K562 (cell line): ENCODE measurements around the gene TNFRSF13B. TPM values are rescaled to one million over a fixed set of nuclear protein-coding genes. Genes with fewer than 3 reads are reported as not detected.

Experiments used
- ATAC-seq: fragments of 200-7000 bp; cut with Tn5 transposase; 3 replicates; pipeline ENCODE4 v1.9.1; 2020; ENCODE audit warnings: moderate library complexity
- BruUV-seq: library from RNA; stranded (reverse); fragments of 400-500 nt; replicated peaks from 2 replicates; lab custom pipeline; 2021; lab: Mats Ljungman, UMichigan
- CTCF ChIA-PET: fragments of 300-600 bp; formaldehyde crosslinking; extraction: SDS; loops from one replicate; lab custom pipeline; 2021; ENCODE audit warnings: low intra/inter-chr PET ratio; lab: Yijun Ruan, JAX
- POLR2A ChIA-PET: fragments of 300-600, 350-650 bp; sonication (Branson Sonifier 250); formaldehyde crosslinking; extraction: SDS; loops from one replicate; lab custom pipeline; 2021; ENCODE audit warnings: antibody characterized with exemption, inconsistent platforms; lab: Yijun Ruan, JAX
- DNase-seq, 4 experiments: peaks; one replicate each; pipeline versions ENCODE4 v3.0.0 to v3.0.0-alpha.2; 2011 to 2018; ENCODE audit warnings: low spot score in 3 of 4, mixed read lengths in 3 of 4; ENCODE audit errors: extremely low read depth in 1 of 4
- FAIRE-seq: peaks from 2 replicates; lab custom pipeline; 2011; peaks lifted over from hg19 to GRCh38; lab: Jason Lieb, UNC
- H2AFZ ChIP-seq: 2 replicates; pipeline ENCODE4 v1.6.0; 2011; ENCODE audit warnings: low read depth, low read length, control low read depth, inconsistent platforms
- H3K27ac ChIP-seq: fragments of 200-600 bp; 3 replicates; pipeline ENCODE4 v1.8.0; 2011; ENCODE audit warnings: low read depth, mild to moderate bottlenecking, control low read depth, inconsistent platforms, low read length, moderate library complexity, mixed read lengths; ENCODE audit errors: extremely low read depth
- H3K27me3 ChIP-seq, 2 experiments: fragments of 300-600 bp in 1 of 2; 2 replicates in 1 of 2; 3 replicates in 1 of 2; pipeline versions ENCODE4 v1.6.0 to v1.8.0; 2011; ENCODE audit warnings: inconsistent platforms in 2 of 2, low read length in 2 of 2, mild to moderate bottlenecking in 1 of 2, mixed read lengths in 1 of 2, moderate library complexity in 1 of 2; ENCODE audit not compliant: control insufficient read depth in 2 of 2, insufficient read depth in 2 of 2
- H3K36me3 ChIP-seq: fragments of 300-600 bp; 3 replicates; pipeline ENCODE4 v1.8.0; 2011; ENCODE audit warnings: mild to moderate bottlenecking, low read length, inconsistent platforms; ENCODE audit not compliant: control insufficient read depth, insufficient read depth
- H3K4me1 ChIP-seq, 2 experiments: fragments of 200-600 bp in 1 of 2; replicated peaks in 1 of 2; 2 replicates in 1 of 2; 3 replicates in 1 of 2; pipeline versions ENCODE4 v1.5.1 to v1.8.0; 2011; ENCODE audit warnings: inconsistent platforms in 2 of 2, low read length in 2 of 2, mild to moderate bottlenecking in 1 of 2, mixed read lengths in 1 of 2, moderate library complexity in 1 of 2; ENCODE audit not compliant: control insufficient read depth in 2 of 2, insufficient read depth in 2 of 2
- H3K4me2 ChIP-seq: 2 replicates; pipeline ENCODE4 v1.6.1; 2011; ENCODE audit warnings: low read length, control low read depth, inconsistent platforms, mixed read lengths; ENCODE audit not compliant: insufficient read depth
- H3K4me3 ChIP-seq: fragments of 200-600 bp; sonication (generic), shearing (Covaris generic); 2 replicates; pipeline ENCODE4 v1.5.1; 2016; ENCODE audit warnings: control low read depth, inconsistent platforms
- H3K79me2 ChIP-seq: fragments of 200-600 bp; 3 replicates; pipeline ENCODE4 v1.8.0; 2011; ENCODE audit warnings: low read length, inconsistent platforms; ENCODE audit not compliant: control insufficient read depth, insufficient read depth
- H3K9ac ChIP-seq, 2 experiments: 2 replicates each; pipeline versions ENCODE4 v1.6.0 to v1.6.1; 2011; ENCODE audit warnings: low read depth in 2 of 2, low read length in 2 of 2, control low read depth in 1 of 2, inconsistent platforms in 1 of 2, mild to moderate bottlenecking in 1 of 2, mixed read lengths in 1 of 2; ENCODE audit not compliant: insufficient read depth in 1 of 2
- H3K9me1 ChIP-seq: one replicate; pipeline ENCODE4 v1.6.0; 2011; ENCODE audit warnings: inconsistent platforms, mild to moderate bottlenecking, low read length, moderate library complexity; ENCODE audit not compliant: control insufficient read depth, insufficient read depth
- H3K9me3 ChIP-seq: replicated peaks from 2 replicates; pipeline ENCODE4 v1.5.1; 2011; ENCODE audit warnings: low read depth, low read length, inconsistent platforms; ENCODE audit not compliant: control insufficient read depth, insufficient read depth
- H4K20me1 ChIP-seq: replicated peaks from 2 replicates; pipeline ENCODE4 v1.6.1; 2011; ENCODE audit warnings: low read length, inconsistent platforms, mixed read lengths; ENCODE audit not compliant: control insufficient read depth, insufficient read depth
- ATF2 ChIP-seq: sonication (generic); formaldehyde crosslinking; IDR thresholded peaks from 2 replicates; pipeline ENCODE4 v1.8.1; 2022; ENCODE audit warnings: missing genetic modification reagents
- CLOCK ChIP-seq: fragments of 250-450 bp; sonication (Bioruptor Pico); IDR thresholded peaks from 2 replicates; pipeline ENCODE4 v1.4.0; 2020; ENCODE audit warnings: mild to moderate bottlenecking, moderate library complexity, borderline replicate concordance
- ETV5 ChIP-seq: sonication (generic); formaldehyde crosslinking; IDR thresholded peaks from 2 replicates; pipeline ENCODE4 v1.4.0; 2020; ENCODE audit warnings: low read depth, mild to moderate bottlenecking, missing genetic modification reagents
- FOXM1 ChIP-seq, 2 experiments: fragments of 450-650 bp in 1 of 2; sonication (generic) in 1 of 2; formaldehyde crosslinking in 1 of 2; IDR thresholded peaks; 2 replicates each; pipeline versions ENCODE4 v1.6.1 to v1.9.0; 2017 to 2022; ENCODE audit warnings: low read depth in 2 of 2, mild to moderate bottlenecking in 2 of 2, missing genetic modification reagents in 1 of 2, moderate library complexity in 1 of 2
- L3MBTL2 ChIP-seq: fragments of 450-650 bp; IDR thresholded peaks from 2 replicates; pipeline ENCODE4 v1.6.1; 2016; ENCODE audit warnings: mild to moderate bottlenecking, moderate library complexity
- MAZ ChIP-seq, 2 experiments: fragments of 450-650 bp in 1 of 2; sonication (generic) in 1 of 2; formaldehyde crosslinking; IDR thresholded peaks in 1 of 2; conservative IDR thresholded peaks in 1 of 2; 2 replicates each; pipeline versions ENCODE4 v1.4.0 to v1.5.0; 2020; ENCODE audit warnings: mild to moderate bottlenecking in 1 of 2, missing genetic modification reagents in 1 of 2
- NR4A1 ChIP-seq, 2 experiments: fragments of 250-450 bp in 1 of 2; fragments of 450-650 bp in 1 of 2; sonication (Bioruptor Pico) in 1 of 2; IDR thresholded peaks; 2 replicates each; pipeline versions ENCODE4 v1.4.0 to v1.6.1; 2016 to 2020; ENCODE audit warnings: mild to moderate bottlenecking in 2 of 2, missing compliant biosample characterization in 1 of 2, missing genetic modification characterization in 1 of 2, moderate library complexity in 1 of 2
- STAT6 ChIP-seq: sonication (generic); formaldehyde crosslinking; IDR thresholded peaks from 2 replicates; pipeline ENCODE4 v1.8.1; 2023; ENCODE audit warnings: mild to moderate bottlenecking, missing genetic modification reagents
- TCF7 ChIP-seq: sonication (generic); IDR thresholded peaks from 2 replicates; pipeline ENCODE4 v1.6.1; 2016; ENCODE audit warnings: antibody characterized with exemption, borderline replicate concordance
- ZNF263 ChIP-seq: sonication (generic); formaldehyde crosslinking; IDR thresholded peaks from 2 replicates; pipeline ENCODE4 v1.8.0; 2022; ENCODE audit warnings: mild to moderate bottlenecking, missing genetic modification reagents, borderline replicate concordance
- WGBS: fragments of 100-300 bp; shearing (Covaris generic); methylation state at CpG from one replicate; pipeline ENCODE4 v1.1.6; 2016; ENCODE audit warnings: low coverage, mixed read lengths; ENCODE audit not compliant: insufficient coverage; ENCODE audit errors: missing lambda C conversion rate; 5-methylcytosine and 5-hydroxymethylcytosine counted together
- in situ Hi-C: fragments of 300-500 bp; cut with MboI; formaldehyde crosslinking; loops from 4 replicates; pipeline ENCODE4 v1.15.0; 2018; ENCODE audit warnings: inconsistent platforms, mixed read lengths
- intact Hi-C: fragments of 100-400 bp; cut with micrococcal nuclease; formaldehyde crosslinking; loops from 2 replicates; pipeline ENCODE4 v1.14.2; 2022
- polyA plus RNA-seq, 8 experiments: library from polyadenylated mRNA; depleted of rRNA in 4 of 8; stranded (reverse) in 5 of 8; unstranded in 3 of 8; fragments of >200 nt; fragmentation: Nextera tagmentation in 2 of 8; fragmentation: Illumina TruSeq in 1 of 8; extraction: Ambion mirVana in 2 of 8; extraction: Trizol in 1 of 8; gene quantifications; 2 replicates each; pipeline versions ENCODE4 v1.2.1 to v1.2.3, GENCODE V29; 2011 to 2014; ENCODE audit warnings: inconsistent platforms in 1 of 8, missing spikeins in 1 of 8
- total RNA-seq, 7 experiments: library from RNA; depleted of rRNA in 6 of 7; stranded (reverse); fragments of >200 nt in 6 of 7; fragmentation: Illumina TruSeq in 2 of 7; extraction: Trizol in 2 of 7; gene quantifications; 2 replicates each; pipeline versions ENCODE4 v1.2.1 to v1.2.3, GENCODE V29; 2011 to 2021; ENCODE audit warnings: low replicate concordance in 1 of 7

TNFRSF13B gene
- total and polyA plus RNA-seq, 9 of the 15 experiments (the other 6 are each of a cell fraction or from before 2014, with no cell fraction given), result not detected

- TF ChIP-seq STAT6 (CRISPR knock-in tag) (no peak), ATF2 (CRISPR knock-in tag) (no peak), L3MBTL2 (no peak), TCF7 (no peak), ZNF263 (CRISPR knock-in tag) (no peak), NR4A1 (CRISPR knock-in tag; IDR thresholded peaks at IDR 0.05) (no peak), NR4A1 (tag; IDR thresholded peaks at IDR 0.05) (no peak), MAZ (CRISPR knock-in tag; conservative IDR thresholded peaks at IDR 0.05 in 1 of 2, IDR thresholded peaks at IDR 0.05 in 1 of 2) (no peak), ETV5 (no peak), FOXM1 (IDR thresholded peaks at IDR 0.05; ENCODE audit: low read depth) (no peak), FOXM1 (CRISPR knock-in tag; IDR thresholded peaks at IDR 0.05; ENCODE audit: low read depth) (no peak), CLOCK (CRISPR knock-in tag) (no peak)
- Histone ChIP-seq H3K9ac (no peak overlapping the region), H3K36me3 (no peaks in the 10 kb centered on the region), H3K9me3 (no peaks in the 10 kb centered on the region), H3K4me1 (no peaks in the 10 kb centered on the region), H3K79me2 (no peaks in the 10 kb centered on the region), H3K27ac (no peak overlapping the region), H3K27me3 (peaks cover 0 to 30% of the 10 kb centered on the region in 2 experiments; a peak in 3 of 5 replicates), H3K4me2 (no peak overlapping the region), H3K9me1 (no peaks in the 10 kb centered on the region), H4K20me1 (no peaks in the 10 kb centered on the region), H3K4me3 (no peak overlapping the region), H2AFZ (no peak overlapping the region)
- intact Hi-C loops (no loop called here), in situ Hi-C loops (no loop called here)
- DNase-seq (no peak), FAIRE-seq (no peak), ATAC-seq (no peak)
- 8% methylated on average over 5 of the region's 6 CpGs for WGBS
- BruUV-seq, result no TSS peak
- ChIA-PET POLR2A (no interaction called here), CTCF (no interaction called here)
Measured at GRCh38 chr17:16918443-16918842, 53.5 kb downstream of the TNFRSF13B start.
